GM19395 (cell line): ENCODE data around the gene CBX2.
A peak's percentile ranks its signal among the peaks of the same experiment; 100 is the strongest.

Experiments
- ATAC-seq: cut with Tn5 transposase; IDR thresholded peaks from one replicate; pipeline ENCODE4 v1.9.1; 2021; ENCODE audit warnings: mild to moderate bottlenecking, moderate library complexity; ENCODE audit not compliant: unreplicated experiment

The CBX2 gene

DNA sequence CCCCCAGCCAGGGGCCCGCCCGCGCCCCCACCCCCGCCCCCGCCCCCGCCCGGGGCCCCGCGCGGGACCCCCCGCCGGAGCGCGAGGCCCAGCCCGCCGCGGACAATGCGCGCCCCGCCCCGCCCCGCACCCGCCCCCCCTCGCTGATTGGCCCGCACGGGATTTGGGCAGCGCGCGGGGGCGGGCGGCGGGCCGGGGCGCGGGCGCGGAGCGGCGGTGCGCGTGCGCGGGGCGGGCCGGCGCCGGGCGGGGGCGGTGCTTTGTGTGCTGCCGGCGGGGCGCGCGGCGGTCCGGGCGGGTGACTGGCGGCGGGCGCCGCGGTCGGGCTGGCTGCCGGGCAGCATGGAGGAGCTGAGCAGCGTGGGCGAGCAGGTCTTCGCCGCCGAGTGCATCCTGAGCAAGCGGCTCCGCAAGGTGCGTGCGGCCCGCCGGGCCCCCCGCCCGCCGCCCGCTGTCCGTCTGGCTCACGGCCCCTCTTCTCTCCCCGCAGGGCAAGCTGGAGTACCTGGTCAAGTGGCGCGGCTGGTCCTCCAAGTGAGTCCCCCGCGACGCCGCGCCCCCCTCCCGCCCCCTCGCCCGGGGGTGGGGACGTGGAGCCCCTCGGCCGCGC, at the start of gene CBX2:
Gene CBX2, plus strand, starts transcription at position 255 of the 610 bp plus-strand sequence. Its CDS starts 88 bp downstream, at position 343.
- ATAC-seq: peak; percentile 45

DNA sequence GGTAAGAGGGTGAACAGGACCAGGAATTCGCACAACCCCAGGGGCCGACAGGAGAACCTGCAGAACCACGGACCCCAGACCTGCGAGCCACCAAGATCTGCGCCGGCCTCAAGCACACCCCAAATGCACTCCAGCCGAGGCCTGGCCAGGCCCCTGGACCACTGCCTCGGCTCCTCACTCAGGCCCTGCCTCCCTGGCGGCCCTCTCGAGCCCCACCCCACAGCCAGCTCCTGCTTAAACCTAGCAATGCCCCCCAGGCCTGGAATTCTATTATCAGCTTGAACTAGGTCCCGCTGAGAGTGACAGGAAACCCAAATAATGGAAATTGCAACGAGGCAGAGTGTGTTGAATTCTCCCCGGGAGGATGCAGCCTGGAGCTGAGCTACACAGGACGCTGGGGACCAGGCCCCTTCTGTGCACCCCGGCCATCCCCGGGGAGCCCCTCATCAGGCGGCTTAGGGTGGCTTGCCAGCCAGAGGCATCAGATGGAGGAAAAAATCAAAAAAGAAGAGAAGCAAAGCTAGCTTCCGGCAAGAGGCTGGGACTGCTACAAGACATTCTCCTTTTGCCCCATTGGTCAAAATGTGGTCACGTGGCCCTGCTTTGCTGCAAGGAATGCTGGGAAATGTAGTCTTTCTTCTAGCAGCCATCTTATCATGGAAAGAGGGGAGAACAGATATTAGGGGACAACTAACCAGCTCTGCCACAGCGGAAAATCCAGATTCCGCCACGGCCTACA, 49.6 kb upstream of the CBX2 start:
- peak; percentile 73 for ATAC-seq

DNA sequence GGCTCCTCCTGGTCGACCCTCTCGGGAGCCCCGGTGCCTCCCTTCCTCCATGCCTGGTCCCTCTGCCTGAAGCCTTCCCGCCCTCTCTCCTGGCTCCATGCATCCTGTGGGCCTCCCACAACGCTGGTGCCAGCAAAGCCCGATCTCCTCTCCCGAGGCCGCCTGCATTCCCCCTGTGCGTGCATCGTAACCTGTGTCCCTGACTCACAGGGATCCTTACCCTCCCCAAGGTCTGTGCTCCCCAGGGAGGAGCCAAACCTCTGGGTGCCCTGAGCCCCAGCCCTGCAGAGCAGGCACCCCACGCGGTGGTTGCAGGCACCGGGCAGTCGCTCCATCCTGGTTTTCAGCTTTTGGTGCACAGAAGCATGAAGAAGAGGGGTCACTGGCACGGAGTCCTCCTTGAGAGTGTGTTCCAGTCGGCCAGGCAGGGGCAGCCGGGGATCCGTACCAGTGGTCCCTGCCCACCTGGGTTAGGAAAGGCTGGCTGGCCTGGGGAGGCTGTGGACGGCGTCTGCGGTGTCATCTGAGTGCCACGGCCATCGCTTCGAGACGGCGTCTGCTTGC, 49.0 kb upstream of the CBX2 start:
- ATAC-seq: no peak

DNA sequence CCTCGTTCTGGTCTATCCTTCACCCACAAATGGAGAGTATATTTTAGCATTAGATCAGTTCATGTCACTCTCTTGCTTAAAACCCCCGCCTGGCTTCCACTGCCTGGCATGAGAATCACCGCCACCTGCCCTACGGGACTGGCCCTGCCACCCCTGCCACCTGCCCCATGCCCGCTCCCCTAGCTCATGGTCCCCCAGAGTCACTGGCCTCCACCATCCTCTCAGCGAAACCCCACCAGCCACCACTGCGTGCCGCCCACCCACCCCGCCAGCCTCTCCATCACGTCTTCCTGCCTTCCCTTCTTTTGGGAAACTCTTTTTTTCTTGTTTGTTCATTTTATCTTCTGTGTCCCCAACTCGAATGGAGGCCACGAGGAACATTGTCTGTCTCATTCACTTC, 48.2 kb upstream of the CBX2 start:
- ATAC-seq: no peak

DNA sequence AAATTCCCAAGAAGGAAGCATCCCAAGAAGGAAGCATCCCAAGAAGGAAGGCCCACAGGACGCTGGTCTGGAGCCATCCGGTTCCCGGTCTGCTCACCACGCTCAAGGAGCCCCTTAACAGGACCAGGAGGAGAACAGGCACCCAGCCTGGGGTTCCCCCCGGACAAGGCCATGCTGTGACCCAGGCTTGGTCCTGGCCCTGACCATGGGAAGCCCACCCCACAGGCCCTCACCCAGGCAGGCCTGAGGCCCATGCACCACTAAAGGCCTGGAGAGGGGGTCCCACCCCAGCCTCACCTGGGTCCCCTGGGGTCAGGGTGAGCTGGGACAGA, 47.5 kb upstream of the CBX2 start:
- ATAC-seq: no peak

DNA sequence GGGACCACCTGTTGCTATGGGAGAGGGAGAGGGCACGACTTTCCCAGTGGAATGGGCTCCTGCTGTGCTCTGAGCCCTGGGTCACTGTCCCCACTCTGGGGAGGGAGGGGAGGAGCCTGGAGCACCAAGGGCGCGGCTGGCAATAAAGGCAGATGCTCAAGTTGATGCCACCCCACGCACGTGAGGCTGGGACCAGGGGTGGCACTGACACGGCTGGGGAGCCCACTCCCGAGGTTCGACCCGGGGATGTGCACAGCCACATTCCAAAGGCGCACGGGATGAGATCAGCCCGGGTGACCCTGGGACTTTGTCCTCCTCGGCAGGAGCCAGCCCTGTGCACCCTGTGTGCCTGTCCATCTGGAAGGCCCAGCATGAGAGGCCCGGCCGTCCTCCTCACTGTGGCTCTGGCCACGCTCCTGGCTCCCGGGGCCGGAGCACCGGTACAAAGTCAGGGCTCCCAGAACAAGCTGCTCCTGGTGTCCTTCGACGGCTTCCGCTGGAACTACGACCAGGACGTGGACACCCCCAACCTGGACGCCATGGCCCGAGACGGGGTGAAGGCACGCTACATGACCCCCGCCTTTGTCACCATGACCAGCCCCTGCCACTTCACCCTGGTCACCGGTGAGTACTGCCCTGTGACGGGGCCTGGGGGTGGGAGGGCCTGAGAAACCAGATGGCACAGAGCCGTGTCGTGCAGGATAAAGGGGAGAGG, 47.0 kb upstream of the CBX2 start, which contains the start of gene ENPP7:
Gene ENPP7, plus strand, starts transcription at position 175 of the 715 bp plus-strand sequence. Its CDS starts 197 bp downstream, at position 372.
- ATAC-seq: no peak

DNA sequence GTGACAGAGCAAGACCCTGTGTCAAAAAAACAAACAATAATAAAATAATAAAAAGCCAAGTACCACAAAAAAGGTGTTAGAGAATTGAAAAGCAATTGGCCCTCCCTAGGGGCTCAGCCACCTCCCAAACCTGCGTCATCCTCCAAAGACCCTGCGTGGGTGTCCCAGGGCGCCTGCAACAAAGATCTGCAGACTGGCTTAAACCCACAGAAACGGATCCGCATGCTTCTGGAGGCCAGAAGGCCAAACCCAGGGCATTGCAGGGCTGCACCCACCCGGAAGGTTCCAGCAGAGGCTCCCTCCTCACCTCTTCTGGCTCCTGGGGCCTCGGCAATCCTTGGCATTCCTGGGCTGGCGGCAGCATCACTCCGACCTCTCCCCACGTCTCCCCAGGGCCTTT, 45.7 kb upstream of the CBX2 start:
- ATAC-seq: no peak

DNA sequence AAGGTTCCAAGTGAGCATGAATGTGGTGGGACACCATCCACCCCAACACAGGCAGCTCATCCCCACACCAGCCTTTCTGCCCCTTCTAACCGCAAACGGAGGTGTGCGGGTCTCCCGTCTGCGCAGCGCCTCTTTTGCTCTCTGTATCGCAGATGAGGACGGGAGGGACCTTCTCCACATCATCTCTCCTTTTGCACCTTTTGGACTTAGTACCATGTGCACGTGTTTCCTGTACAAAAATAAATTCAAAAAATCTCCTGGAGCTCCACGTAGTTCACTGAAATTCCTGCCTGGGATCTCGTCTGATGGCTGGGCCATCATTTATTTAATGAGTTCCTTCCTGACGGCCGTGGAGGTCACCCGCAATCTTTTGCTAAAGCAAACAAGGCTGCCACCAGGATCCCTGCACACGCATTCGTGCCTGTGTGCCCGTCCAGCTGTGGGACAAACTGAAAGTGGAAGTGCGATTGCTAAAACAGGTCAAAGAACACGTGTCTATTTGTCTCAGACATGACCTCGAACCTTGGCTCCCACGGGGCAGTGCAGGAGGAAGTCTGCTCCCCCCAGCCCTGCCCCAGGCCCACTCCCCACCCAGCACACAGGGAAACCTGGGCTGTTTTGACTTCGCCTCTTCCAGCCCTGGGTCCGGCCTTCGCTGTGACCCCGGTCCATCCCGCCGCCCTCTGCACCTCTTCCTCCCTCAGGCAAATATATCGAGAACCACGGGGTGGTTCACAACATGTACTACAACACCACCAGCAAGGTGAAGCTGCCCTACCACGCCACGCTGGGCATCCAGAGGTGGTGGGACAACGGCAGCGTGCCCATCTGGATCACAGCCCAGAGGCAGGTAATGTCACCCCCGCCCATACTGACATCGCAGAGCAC, 44.9 kb upstream of the CBX2 start:
- ATAC-seq: no peak

DNA sequence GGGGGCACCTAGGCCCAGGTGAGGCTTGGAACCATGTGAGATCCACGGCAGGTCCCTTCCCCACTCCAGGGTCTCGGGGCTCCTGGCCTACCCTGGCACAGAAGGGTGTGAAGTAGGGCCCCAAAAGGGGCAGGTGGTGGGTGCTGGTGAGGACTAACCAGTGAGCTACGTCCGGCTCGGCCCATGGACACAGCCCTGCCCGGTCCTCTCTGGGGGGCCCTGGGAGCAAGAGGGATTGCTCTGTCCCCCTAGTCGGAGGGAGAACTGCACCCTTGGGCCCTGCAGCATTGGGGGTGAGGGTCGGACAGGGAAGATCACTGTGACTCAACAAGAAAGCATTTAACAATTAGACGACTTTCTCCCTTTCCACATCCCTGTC, 44.3 kb upstream of the CBX2 start:
- no peak for ATAC-seq

DNA sequence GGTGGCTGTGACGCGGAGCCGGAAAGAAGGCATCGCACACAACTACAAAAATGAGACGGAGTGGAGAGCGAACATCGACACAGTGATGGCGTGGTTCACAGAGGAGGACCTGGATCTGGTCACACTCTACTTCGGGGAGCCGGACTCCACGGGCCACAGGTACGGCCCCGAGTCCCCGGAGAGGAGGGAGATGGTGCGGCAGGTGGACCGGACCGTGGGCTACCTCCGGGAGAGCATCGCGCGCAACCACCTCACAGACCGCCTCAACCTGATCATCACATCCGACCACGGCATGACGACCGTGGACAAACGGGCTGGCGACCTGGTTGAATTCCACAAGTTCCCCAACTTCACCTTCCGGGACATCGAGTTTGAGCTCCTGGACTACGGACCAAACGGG, 42.9 kb upstream of the CBX2 start:
- ATAC-seq: no peak

DNA sequence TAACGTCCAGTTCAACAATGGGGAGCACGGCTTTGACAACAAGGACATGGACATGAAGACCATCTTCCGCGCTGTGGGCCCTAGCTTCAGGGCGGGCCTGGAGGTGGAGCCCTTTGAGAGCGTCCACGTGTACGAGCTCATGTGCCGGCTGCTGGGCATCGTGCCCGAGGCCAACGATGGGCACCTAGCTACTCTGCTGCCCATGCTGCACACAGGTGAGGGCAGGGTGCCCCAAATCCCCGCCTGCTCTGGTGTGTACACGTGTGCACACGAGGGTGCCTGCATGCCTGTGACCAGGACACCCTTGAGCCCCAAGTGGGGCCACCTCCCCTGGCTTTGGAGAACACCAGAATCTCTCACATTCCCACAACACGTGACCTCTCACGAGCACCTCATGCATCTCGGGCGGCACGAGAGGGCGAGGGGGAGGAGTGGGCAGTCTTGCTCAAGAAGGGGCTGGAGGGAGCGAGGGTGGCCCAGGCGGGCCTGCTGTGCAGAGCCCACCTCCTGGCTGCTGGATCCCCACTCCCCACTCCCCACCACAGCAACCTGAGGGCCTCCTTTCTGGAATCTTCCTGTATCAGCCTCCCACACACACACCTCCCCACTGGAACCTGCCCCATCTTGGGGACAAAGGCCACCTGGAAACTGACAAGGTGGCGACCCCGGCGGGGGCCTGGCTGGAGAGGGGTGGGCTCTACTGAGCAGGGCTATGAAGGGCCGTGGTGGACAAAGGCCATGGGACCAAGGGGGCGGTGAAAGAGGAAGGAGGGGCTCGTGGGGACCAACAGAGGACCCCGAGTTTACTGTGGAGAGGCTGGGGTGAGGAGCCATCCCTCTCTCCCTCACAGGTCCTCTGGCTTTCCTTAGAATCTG, 40.7 kb upstream of the CBX2 start:
- ATAC-seq: no peak

DNA sequence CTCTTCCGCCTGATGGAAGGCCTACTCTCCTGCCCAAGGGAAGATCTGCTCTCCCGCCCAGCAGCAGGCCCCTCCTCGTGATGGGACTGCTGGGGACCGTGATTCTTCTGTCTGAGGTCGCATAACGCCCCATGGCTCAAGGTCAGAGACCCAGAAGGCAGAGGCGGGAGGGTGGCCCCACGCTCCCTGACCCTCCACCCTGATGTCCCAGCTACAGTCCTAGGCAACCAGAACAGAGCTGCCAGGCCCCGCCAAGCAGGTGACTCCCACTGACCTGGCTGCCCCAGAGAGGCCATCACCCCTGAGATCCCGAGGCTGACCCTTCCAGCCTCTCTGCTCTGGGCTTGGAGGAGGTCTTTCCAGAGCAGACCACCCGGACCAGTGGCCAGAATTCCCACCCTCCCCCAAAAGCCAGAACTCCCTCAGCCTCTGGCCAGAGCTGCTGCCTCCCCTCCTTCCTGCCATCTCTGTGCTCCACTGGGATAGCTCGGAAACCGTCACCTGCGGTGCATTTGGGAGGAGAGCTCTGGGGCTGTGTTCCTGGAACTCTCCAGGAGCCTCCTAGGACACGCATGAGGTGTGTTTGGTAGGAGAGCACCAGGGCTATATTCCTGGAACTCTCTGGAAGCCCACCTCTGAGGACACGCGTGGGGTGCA, 39.9 kb upstream of the CBX2 start:
- ATAC-seq: no peak

DNA sequence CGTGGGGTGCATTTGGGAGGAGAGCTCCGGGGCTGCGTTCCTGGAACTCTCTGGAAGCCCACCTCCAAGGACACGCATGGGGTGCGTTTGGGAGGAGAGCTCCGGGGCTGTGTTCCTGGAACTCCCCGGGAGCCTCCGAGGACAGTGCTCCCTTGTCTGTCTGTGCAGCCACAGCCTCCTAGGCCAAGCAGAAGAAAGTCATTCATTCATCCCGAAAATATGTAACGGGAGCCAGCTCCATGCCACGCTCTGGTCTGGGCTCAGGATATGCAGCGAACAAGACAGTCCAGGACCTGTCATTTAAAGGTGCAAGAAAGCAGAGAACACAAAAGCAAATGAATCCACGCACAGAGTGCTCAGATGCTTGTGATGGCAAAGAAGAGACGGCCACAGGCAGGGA, 39.3 kb upstream of the CBX2 start:
- ATAC-seq: no peak

DNA sequence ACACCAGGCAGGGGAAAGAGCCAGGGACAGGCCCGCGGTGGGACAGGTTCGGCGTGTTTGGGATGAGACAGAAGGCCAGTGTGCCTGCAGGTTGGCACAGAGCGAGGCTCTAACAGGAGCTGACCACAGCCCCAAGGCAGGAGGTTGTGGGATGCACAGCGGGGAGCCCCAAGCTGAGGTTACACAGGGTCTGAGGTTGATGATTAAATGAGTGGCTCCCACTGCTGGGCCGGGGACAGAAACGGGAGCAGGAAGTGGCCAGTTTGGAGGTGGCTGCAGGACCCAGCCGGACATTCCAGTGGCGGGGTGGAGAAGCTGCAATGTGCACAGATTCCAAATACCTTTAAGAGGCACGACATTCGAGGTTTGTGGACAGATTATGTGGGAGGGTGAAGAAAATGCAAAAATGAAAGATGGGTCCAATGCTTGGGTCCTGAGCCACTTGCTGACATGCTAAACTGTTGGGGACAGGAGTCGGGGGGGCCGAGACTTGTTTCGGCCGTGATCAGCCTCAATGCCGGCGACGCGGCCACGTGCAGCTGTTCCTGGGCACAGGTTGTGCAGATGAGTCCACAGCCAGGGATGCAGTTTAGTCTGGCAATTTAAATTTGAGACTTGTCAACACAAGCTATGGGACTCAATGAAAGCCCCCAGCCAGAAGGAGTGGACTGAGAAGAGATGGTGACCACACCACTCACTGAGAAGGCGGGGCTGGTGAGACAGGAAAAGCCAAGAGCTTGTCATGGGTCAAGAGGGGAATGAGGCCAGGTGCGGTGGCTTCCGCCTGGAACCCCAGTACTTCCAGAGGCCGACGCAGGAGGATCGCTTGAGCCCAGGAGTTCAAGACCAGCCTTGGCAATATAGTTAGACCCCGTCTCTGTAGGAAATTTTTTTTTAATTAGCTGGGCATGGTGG, 38.5 kb upstream of the CBX2 start:
- no peak for ATAC-seq

DNA sequence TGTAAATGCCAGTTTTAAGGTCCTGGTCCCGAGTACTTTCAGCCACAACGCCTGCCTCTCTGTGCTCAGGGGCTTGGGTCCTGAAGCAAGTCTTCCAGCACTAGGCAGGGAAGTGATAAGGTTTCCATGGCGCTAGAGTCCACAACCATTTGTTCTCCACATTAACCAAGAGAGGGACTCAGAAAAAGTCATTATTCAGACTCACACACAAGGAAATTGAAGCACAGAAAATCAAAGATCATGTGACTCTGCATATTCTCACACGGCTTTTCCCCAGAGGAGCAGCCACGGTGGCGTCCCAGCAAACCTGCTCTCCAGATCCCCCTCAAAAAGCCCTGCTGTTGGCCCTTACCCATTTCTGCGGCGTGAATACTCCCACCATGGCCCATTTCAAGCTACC, 37.5 kb upstream of the CBX2 start:
- no peak for ATAC-seq

DNA sequence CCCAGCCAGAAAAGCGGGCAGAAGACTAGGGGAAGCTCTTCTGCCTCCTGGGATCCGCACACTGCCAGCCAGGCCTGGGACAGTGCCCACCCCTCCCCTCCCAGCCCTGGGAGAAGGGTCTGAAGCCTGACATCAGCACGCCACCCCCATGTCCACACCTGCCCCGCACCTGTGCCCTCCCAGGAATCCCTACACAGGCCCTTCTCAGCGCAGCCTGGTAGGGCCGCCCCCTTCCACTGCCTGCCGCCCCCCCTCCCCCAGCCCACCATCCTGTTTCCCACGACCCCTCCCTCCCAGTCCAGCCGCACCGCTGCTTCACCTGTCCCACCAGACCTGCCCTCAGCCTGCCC, 36.6 kb upstream of the CBX2 start:
- ATAC-seq: no peak

DNA sequence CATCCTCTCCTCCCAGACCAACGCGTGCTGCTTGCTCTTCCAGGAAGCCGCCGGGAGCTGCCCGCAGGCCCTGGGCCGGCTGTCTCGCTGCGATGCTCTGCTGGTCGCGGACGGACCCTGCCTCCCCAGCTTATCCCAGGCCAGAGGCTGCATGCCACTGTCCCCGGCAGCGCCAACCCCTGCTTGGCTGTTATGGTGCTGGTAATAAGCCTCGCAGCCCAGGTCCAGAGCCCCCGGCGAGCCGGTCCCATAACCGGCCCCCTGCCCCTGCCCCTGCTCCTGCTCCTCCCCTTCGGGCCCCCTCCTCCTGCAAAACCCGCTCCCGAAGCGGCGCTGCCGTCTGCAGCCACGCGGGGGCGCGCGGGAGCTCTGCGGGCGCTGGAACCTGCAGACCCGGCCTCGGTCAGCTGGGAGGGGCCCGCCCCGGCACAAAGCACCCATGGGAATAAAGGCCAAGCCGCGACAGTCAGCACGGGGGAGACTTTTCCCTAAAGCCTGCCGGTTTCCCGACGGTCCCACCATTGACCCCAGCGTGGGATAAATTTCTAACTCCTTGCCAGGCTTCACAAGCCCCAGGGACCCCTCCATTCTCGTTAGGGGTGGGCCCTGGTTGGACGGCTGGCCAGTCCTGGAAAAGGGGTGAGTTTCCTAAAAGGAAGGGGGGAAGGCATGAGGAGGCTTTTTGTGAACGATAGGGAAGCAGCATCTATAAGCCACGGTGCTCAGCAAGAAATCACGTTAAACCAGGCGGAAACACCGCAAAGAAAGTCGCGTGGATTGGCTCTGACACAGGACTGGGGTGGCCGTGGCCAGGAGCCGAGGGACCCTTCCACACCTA, 36.0 kb upstream of the CBX2 start:
- no peak for ATAC-seq

DNA sequence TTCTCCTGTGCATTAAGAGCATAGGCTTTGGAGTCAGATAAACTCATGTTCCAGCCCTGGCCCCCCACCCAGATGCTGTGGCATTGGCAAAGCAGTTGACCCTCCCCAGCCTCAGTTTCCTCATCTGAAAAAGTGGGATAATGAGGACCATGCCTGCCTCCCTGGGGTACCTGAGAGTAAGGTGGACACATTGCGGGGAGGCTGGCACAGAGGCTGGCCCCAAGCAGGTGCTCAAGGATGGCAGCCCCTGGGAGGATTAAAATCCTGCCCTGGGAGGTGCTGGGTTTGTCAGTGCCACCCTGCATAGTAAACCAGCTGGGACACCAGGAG, 35.4 kb upstream of the CBX2 start:
- ATAC-seq: no peak
